Measurements from ENCODE around the gene SLAMF8.

DNA sequence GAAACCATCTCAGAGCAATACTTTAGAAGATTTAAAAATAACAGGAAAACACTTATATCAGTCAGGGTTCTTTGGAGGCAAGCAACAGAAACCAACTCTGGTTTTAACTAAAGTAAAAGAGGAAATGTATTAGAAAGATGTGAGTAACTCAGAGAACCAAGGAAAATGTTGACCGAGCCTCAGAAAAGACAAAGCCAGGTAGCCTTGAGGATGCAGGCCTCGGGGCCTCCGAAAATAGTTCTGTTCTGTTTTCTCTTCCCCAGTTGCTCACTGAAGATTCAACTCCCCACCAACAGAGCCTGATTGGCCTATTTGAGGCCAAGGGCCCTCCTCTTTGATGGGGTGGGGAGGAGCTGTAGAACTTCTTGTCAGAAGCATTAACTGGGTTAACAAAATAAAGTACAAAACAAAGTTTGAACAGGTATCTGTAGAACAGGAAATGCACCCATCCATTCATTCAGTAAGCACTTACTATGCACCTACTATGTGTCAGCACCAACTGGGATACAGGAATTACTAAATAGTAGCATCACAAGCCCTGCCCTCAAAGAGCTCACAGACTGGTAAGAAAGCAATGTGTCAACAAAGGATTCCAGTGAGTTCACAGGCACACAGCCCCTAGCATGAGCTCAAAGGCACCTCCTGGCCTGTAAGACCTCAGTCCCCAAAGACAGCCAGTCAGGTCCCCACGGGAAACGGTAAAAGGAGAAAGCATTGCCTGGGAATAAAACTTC is 12.6 kb downstream of the SLAMF8 start:
- no peak for TF ChIP-seq EZH2 (IDR thresholded peaks at IDR 0.05; ENCODE audit: borderline replicate concordance, insufficient read depth, low read depth, low read length, poor library complexity, severe bottlenecking)
- TF ChIP-seq, protein P1, sequence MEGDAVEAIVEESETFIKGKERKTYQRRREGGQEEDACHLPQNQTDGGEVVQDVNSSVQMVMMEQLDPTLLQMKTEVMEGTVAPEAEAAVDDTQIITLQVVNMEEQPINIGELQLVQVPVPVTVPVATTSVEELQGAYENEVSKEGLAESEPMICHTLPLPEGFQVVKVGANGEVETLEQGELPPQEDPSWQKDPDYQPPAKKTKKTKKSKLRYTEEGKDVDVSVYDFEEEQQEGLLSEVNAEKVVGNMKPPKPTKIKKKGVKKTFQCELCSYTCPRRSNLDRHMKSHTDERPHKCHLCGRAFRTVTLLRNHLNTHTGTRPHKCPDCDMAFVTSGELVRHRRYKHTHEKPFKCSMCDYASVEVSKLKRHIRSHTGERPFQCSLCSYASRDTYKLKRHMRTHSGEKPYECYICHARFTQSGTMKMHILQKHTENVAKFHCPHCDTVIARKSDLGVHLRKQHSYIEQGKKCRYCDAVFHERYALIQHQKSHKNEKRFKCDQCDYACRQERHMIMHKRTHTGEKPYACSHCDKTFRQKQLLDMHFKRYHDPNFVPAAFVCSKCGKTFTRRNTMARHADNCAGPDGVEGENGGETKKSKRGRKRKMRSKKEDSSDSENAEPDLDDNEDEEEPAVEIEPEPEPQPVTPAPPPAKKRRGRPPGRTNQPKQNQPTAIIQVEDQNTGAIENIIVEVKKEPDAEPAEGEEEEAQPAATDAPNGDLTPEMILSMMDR (IDR thresholded peaks at IDR 0.05): no peak
